Measurements from ENCODE around the gene CLEC16A. TPM values are rescaled to one million over a fixed set of nuclear protein-coding genes. Genes with fewer than 3 reads are reported as not detected.

CLEC16A gene
- total and polyA plus RNA-seq, 2 experiments from 2014 or later: 9.9 to 24.1 TPM

DNA sequence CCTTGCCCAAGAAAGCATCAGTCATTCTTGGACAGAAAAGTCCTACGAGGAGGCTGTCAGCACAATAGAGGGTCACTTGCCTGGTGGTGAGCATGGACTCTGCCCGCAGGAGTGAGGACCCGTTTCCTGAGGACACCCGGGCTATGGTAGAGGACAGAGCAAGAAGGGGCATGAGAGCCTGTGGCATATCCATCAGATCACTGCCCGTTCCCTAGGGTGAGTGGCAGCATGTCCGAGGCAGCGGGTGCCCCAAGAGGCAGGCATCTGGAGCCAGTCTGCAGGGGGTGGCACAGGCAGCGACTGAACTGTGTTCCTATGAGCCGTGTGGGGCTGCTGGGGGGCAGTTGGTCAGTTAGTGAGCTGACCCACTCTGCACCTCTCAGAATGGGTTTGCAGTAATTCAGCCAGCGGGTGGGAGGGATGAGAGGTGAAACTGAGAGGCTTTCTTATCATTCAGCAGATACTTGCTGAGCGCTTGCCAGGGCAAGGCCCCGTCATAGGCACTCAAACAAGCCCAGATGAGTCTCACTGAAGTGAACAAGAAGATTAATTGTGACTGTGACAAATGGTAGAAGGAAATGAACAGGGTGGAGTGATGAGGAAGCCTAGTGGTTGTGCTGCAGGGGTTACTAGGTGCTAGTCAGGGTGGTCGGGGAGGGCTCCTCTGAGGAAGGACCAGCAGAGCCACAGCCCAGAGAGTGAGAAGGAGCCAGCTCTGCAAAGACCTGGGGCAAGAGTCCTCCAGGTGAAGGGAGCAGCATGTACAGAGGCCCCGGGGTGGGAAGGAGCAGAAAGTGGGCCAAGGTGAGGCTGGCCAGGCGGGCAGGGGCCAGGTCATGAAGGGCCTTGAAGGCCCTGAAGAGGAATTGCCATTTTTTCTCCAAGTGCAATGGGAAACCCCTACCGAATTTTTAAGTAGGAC is 87.9 kb downstream of the CLEC16A start (continued):
- TF ChIP-seq, protein P1, sequence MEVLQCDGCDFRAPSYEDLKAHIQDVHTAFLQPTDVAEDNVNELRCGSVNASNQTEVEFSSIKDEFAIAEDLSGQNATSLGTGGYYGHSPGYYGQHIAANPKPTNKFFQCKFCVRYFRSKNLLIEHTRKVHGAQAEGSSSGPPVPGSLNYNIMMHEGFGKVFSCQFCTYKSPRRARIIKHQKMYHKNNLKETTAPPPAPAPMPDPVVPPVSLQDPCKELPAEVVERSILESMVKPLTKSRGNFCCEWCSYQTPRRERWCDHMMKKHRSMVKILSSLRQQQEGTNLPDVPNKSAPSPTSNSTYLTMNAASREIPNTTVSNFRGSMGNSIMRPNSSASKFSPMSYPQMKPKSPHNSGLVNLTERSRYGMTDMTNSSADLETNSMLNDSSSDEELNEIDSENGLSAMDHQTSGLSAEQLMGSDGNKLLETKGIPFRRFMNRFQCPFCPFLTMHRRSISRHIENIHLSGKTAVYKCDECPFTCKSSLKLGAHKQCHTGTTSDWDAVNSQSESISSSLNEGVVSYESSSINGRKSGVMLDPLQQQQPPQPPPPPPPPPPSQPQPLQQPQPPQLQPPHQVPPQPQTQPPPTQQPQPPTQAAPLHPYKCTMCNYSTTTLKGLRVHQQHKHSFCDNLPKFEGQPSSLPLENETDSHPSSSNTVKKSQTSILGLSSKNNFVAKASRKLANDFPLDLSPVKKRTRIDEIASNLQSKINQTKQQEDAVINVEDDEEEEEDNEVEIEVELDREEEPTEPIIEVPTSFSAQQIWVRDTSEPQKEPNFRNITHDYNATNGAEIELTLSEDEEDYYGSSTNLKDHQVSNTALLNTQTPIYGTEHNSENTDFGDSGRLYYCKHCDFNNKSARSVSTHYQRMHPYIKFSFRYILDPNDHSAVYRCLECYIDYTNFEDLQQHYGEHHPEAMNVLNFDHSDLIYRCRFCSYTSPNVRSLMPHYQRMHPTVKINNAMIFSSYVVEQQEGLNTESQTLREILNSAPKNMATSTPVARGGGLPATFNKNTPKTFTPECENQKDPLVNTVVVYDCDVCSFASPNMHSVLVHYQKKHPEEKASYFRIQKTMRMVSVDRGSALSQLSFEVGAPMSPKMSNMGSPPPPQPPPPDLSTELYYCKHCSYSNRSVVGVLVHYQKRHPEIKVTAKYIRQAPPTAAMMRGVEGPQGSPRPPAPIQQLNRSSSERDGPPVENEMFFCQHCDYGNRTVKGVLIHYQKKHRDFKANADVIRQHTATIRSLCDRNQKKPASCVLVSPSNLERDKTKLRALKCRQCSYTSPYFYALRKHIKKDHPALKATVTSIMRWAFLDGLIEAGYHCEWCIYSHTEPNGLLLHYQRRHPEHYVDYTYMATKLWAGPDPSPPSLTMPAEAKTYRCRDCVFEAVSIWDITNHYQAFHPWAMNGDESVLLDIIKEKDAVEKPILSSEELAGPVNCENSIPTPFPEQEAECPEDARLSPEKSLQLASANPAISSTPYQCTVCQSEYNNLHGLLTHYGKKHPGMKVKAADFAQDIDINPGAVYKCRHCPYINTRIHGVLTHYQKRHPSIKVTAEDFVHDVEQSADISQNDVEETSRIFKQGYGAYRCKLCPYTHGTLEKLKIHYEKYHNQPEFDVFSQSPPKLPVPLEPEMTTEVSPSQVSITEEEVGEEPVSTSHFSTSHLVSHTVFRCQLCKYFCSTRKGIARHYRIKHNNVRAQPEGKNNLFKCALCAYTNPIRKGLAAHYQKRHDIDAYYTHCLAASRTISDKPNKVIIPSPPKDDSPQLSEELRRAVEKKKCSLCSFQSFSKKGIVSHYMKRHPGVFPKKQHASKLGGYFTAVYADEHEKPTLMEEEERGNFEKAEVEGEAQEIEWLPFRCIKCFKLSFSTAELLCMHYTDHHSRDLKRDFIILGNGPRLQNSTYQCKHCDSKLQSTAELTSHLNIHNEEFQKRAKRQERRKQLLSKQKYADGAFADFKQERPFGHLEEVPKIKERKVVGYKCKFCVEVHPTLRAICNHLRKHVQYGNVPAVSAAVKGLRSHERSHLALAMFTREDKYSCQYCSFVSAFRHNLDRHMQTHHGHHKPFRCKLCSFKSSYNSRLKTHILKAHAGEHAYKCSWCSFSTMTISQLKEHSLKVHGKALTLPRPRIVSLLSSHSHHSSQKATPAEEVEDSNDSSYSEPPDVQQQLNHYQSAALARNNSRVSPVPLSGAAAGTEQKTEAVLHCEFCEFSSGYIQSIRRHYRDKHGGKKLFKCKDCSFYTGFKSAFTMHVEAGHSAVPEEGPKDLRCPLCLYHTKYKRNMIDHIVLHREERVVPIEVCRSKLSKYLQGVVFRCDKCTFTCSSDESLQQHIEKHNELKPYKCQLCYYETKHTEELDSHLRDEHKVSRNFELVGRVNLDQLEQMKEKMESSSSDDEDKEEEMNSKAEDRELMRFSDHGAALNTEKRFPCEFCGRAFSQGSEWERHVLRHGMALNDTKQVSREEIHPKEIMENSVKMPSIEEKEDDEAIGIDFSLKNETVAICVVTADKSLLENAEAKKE (CRISPR knock-in tag; IDR thresholded peaks at IDR 0.05): no peak
- TF ChIP-seq CREB1 (CRISPR knock-in tag; IDR thresholded peaks at IDR 0.05; ENCODE audit: low read depth) (no peak), POLR2AphosphoS5 (IDR thresholded peaks at IDR 0.05; ENCODE audit: low read depth) (no peak), NANOG (IDR thresholded peaks at IDR 0.05; ENCODE audit: borderline replicate concordance) (no peak), ZNF331 (CRISPR knock-in tag; IDR thresholded peaks at IDR 0.05; ENCODE audit: low read depth) (no peak), JUNB (IDR thresholded peaks at IDR 0.05; ENCODE audit: unreplicated experiment) (no peak)

DNA sequence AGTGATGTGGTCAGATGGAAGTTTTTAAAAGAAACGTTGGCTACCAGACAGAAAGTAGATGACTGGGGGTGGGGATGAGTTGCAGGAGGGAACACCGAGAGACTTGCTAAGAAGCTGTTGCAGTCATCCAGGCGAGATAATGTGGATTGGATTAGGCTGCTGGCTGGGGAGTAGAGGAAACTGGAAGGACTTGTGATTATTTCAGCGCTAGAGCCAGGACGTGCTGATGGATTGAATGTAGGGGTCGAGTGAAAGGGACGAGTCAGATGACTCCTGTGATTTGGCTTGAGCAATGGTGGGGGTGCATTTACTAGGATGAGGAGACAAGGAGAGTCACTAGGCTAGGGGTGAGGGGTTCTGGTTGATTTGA is 88.5 kb downstream of the CLEC16A start:
- Histone ChIP-seq H3F3A (replicated peaks; ENCODE audit: low read depth) (no peaks in the 10 kb centered on the region), H3K4me1 (ENCODE audit: insufficient read depth) (no peaks in the 10 kb centered on the region), H3K79me2 (replicated peaks; ENCODE audit: insufficient read depth) (no peaks in the 10 kb centered on the region; the same call in 1 of the 2 replicates), H3K4me2 (no peak overlapping the region), H3K27ac (ENCODE audit: low read depth) (0 out of 2 replicates have a peak overlapping the region, but pooled peaks have one; percentile 59), H2AFZ (no peak overlapping the region), H3K4me3 (no peak overlapping the region), H3K9me2 (ENCODE audit: insufficient read depth) (no peaks in the 10 kb centered on the region), H4K20me1 (replicated peaks; ENCODE audit: insufficient read depth) (no peaks in the 10 kb centered on the region), H3K27me3 (ENCODE audit: insufficient read depth) (no peaks in the 10 kb centered on the region), H3K36me3 (ENCODE audit: insufficient read depth) (no peaks in the 10 kb centered on the region)
- peak overlapping the region; percentile 5; the same call in 1 of the 2 replicates for H3K27ac Mint-ChIP-seq
- DNase-seq (ENCODE audit: low spot score): peak; percentile 15
- H3K4me1 Mint-ChIP-seq: peaks cover 8% of the 10 kb centered on the region
- H3K4me3 Mint-ChIP-seq: no peak overlapping the region
- peaks cover 3% of the 10 kb centered on the region; the same call in 2 of the 3 replicates for H3K9me3 Mint-ChIP-seq
- TF ChIP-seq, protein P2, sequence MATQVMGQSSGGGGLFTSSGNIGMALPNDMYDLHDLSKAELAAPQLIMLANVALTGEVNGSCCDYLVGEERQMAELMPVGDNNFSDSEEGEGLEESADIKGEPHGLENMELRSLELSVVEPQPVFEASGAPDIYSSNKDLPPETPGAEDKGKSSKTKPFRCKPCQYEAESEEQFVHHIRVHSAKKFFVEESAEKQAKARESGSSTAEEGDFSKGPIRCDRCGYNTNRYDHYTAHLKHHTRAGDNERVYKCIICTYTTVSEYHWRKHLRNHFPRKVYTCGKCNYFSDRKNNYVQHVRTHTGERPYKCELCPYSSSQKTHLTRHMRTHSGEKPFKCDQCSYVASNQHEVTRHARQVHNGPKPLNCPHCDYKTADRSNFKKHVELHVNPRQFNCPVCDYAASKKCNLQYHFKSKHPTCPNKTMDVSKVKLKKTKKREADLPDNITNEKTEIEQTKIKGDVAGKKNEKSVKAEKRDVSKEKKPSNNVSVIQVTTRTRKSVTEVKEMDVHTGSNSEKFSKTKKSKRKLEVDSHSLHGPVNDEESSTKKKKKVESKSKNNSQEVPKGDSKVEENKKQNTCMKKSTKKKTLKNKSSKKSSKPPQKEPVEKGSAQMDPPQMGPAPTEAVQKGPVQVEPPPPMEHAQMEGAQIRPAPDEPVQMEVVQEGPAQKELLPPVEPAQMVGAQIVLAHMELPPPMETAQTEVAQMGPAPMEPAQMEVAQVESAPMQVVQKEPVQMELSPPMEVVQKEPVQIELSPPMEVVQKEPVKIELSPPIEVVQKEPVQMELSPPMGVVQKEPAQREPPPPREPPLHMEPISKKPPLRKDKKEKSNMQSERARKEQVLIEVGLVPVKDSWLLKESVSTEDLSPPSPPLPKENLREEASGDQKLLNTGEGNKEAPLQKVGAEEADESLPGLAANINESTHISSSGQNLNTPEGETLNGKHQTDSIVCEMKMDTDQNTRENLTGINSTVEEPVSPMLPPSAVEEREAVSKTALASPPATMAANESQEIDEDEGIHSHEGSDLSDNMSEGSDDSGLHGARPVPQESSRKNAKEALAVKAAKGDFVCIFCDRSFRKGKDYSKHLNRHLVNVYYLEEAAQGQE (IDR thresholded peaks at IDR 0.05; ENCODE audit: unreplicated experiment): no peak
- no peak for TF ChIP-seq STAT1 (IDR thresholded peaks at IDR 0.05; ENCODE audit: unreplicated experiment)
- no peak for TF ChIP-seq EZH2phosphoT487 (IDR thresholded peaks at IDR 0.05; ENCODE audit: unreplicated experiment)
- TF ChIP-seq, protein P3, sequence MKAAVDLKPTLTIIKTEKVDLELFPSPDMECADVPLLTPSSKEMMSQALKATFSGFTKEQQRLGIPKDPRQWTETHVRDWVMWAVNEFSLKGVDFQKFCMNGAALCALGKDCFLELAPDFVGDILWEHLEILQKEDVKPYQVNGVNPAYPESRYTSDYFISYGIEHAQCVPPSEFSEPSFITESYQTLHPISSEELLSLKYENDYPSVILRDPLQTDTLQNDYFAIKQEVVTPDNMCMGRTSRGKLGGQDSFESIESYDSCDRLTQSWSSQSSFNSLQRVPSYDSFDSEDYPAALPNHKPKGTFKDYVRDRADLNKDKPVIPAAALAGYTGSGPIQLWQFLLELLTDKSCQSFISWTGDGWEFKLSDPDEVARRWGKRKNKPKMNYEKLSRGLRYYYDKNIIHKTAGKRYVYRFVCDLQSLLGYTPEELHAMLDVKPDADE (IDR thresholded peaks at IDR 0.05): no peak
- peaks cover 16% of the 10 kb centered on the region for H3K36me3 Mint-ChIP-seq (ENCODE audit: low read depth)
- no peak for ATAC-seq
- H3K27me3 Mint-ChIP-seq (ENCODE audit: insufficient read depth, low read depth, poor library complexity): peaks cover 2% of the 10 kb centered on the region

All from GM23338 (cell line).